Activated T-cell treated with anti-CD3 and anti-CD28 coated beads, Interleukin-2, amount 50 U/mL, for 24 hours (primary cell): Measurements from ENCODE around the gene MAP3K5.
A peak's percentile ranks its signal among the peaks of the same experiment; 100 is the strongest.

Experiments used
- DNase-seq: peaks from one replicate; pipeline ENCODE4 v3.0.0-alpha.2; 2020
- H3K27ac Mint-ChIP-seq: 2 replicates; pipeline ENCODE4 v1.8.0; 2020; ENCODE audit warnings: mild to moderate bottlenecking, mixed read lengths
- H3K27me3 Mint-ChIP-seq: 2 replicates; pipeline ENCODE4 v1.8.0; 2020; ENCODE audit warnings: mixed read lengths
- H3K36me3 Mint-ChIP-seq: 2 replicates; pipeline ENCODE4 v1.8.0; 2020; ENCODE audit warnings: low read depth, mixed read lengths
- H3K4me1 Mint-ChIP-seq: 2 replicates; pipeline ENCODE4 v1.8.0; 2020; ENCODE audit warnings: low read depth, mixed read lengths
- H3K4me3 Mint-ChIP-seq: 2 replicates; pipeline ENCODE4 v1.8.0; 2020; ENCODE audit warnings: mild to moderate bottlenecking, moderate library complexity, mixed read lengths
- H3K9me3 Mint-ChIP-seq: 2 replicates; pipeline ENCODE4 v1.8.0; 2020; ENCODE audit warnings: mixed read lengths

MAP3K5 gene

DNA sequence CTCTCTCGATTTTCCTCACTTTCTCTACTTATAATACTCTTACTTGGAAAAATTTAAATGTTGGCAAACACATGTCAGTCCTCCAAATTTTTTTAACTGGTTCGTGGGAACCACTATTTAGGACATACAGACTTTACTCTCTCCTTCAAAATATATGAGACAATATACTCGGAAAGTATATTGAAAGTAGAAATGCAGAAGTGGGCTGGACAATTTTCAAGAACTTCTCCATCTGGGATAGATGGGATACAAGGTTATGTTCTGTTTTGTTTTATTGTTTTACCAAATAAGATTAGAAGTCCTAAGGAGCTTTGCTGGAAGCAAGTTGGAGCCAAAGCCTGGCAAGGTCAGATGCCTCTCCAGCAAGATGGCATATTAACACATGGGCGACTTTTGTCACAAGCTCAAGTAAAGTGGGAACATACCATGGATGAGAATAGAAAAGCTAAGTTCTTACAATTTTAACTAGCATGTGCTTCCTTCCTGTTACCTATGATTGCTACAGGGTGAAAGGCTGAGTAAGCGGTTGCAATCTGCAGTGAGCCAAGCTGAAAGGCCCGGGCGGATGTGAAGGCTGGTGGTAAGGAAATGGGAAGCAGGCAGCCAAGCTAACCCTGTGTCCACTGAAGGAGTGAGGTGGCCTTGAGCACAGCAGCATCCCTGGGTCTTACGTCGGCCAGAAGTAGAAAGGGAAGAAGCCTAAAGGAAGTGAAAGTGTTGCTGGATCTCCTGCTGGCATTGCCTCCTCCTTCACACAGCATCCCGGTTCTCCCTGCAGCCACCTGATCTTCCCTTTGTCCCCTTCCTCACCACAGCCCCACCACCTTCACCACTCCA is 7.1 kb downstream of the MAP3K5 start:
- no peaks in the 10 kb centered on the region for H3K27me3 Mint-ChIP-seq
- no peaks in the 10 kb centered on the region for H3K9me3 Mint-ChIP-seq
- H3K36me3 Mint-ChIP-seq: peaks cover 18% of the 10 kb centered on the region
- H3K4me1 Mint-ChIP-seq: peaks cover 76% of the 10 kb centered on the region
- H3K4me3 Mint-ChIP-seq: peak overlapping the region; percentile 63
- H3K27ac Mint-ChIP-seq: peak overlapping the region; percentile 90
- DNase-seq: peak; percentile 52

DNA sequence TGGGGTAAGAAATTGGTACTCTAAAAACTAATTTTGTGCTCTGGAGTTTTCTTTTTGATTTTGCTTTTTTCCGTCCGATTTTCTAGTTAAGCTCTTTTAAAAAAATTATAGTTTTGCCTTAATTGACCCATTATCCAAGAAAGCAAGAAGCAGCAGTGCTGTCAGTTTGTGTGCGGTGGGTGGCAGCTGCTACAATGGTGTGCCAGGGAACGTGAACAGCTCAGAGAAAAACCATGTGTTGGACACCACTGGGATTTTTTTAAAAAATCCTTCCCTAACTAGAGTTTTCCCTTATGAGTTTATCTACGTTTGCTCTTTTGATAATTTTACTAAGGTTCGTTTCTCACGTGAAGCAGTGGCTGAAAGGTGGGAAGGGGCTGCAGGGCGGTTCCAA is 8.0 kb downstream of the MAP3K5 start:
- Mint-ChIP-seq H3K27ac (peak overlapping the region; percentile 71), H3K27me3 (no peaks in the 10 kb centered on the region), H3K4me1 (peaks cover 75% of the 10 kb centered on the region), H3K4me3 (peak overlapping the region; percentile 55), H3K36me3 (peaks cover 18% of the 10 kb centered on the region), H3K9me3 (no peaks in the 10 kb centered on the region)
- no peak for DNase-seq

DNA sequence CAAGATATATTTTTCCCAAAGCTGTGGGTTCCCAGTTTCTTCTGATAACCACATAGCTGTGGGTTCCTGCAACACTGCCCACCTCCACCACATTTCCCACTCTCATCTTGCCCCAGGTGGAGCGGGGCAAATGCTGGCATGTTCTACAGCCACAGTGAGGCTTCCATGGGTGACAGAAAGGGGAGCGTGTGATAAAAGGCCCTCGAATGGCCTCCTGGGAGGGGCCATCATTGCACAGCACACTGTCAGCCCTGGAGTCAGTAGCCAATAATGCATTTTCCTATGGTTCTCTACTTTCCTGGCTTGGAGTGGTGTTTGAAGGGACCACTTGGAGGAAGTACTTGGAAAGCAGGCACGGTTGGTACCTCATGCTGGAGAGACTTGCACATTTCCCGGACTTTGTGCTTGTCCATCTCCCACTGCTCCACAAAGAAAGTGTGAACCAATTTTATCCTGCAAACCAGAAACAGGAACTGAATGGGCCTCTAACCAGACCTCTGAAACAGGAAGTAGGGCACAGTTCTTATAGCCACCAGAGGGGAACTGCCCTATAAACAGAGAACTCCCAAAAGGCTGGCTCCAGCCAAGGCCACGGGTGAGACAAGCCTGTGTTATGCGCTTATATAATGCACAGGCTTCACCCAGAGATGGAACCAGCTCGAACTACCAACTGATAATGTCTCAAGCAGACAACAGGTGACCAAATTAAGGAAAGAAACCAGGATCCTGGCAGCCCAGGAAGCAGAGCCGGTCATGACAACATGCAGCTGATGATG is 8.6 kb downstream of the MAP3K5 start:
- peaks cover 72% of the 10 kb centered on the region for H3K4me1 Mint-ChIP-seq
- peak overlapping the region; percentile 55 for H3K4me3 Mint-ChIP-seq
- H3K27me3 Mint-ChIP-seq: no peaks in the 10 kb centered on the region
- no peak for DNase-seq
- H3K9me3 Mint-ChIP-seq: no peaks in the 10 kb centered on the region
- H3K36me3 Mint-ChIP-seq: peaks cover 18% of the 10 kb centered on the region
- peak overlapping the region; percentile 71 for H3K27ac Mint-ChIP-seq

DNA sequence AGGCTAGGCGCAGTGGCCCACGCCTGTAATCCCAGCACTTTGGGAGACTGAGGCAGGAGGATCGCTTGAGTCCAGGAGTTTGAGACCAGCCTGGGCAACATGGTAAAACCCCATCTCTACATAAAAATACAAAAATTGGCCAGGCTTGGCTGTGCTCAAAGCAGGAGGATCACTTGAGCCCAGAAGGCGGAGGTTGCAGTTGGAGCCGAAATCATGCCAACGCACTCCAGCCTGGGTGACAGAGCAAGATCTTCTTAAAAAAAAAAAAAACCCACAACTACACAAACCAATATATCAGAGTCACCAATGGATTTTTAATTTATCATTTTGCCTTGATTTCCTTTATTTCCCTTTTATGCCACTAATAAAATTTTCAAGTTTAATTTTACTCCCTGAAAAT is 9.3 kb downstream of the MAP3K5 start:
- Mint-ChIP-seq H3K4me3 (no peak overlapping the region), H3K4me1 (peaks cover 66% of the 10 kb centered on the region), H3K27me3 (no peaks in the 10 kb centered on the region), H3K27ac (peak overlapping the region; percentile 71), H3K36me3 (peaks cover 18% of the 10 kb centered on the region), H3K9me3 (no peaks in the 10 kb centered on the region)
- no peak for DNase-seq

DNA sequence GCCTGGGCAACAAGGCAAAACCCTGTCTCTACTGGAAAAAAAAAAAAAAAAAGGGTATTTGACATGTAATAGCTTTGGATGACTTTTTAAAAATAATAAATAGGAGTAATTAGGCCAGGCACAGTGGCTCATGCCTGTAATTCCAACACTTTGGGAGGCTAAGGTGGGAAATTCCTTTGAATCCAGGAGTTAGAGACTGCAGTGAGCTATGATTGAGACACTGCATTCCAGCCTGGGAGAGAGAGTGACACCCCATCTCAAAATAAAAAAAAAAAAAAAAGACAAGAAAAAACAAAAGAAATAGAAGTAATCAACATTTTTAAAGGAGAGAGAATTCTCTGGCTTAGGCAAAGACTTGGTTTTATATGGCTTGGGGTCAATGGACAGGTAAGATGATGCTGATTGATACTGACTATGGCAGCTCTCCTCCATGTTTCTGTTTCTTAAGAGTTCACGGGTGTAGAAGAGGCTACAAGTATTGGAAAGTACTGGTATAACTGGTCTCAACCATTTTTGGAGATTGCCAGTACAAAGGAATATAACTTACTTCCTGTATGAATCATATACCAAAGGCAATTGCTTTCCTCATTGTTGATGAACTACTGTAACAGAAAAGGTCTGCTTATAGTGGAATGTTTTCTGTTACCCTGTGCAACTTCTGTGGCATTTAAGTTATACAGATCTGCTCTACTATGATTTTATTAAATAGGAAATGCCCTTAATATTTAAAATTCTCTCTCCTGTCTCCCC is 10.1 kb downstream of the MAP3K5 start:
- Mint-ChIP-seq H3K9me3 (no peaks in the 10 kb centered on the region), H3K4me1 (peaks cover 58% of the 10 kb centered on the region), H3K36me3 (peaks cover 18% of the 10 kb centered on the region), H3K27me3 (no peaks in the 10 kb centered on the region), H3K27ac (peak overlapping the region; percentile 87), H3K4me3 (no peak overlapping the region)
- DNase-seq: no peak

DNA sequence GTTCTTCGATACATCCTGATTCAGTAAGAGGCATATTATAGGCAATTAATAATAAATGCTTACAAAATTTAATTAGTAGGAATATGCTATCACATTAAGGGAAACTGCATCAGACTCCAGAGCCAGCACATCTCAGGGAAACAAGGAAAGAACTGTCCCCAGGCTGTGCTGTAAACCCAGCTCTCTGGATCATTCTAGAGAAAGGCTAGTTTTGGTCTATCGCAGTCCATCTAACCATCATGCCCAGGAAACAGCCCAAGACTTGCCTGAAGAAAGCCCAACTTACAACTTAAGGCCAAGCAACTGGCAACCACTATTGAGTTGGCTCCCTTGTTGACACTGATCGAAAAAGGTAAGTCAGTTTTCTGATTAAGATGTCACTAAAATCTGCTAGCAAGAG is 11.3 kb downstream of the MAP3K5 start:
- no peaks in the 10 kb centered on the region for H3K27me3 Mint-ChIP-seq
- no peak overlapping the region for H3K4me3 Mint-ChIP-seq
- H3K4me1 Mint-ChIP-seq: peaks cover 50% of the 10 kb centered on the region

DNA sequence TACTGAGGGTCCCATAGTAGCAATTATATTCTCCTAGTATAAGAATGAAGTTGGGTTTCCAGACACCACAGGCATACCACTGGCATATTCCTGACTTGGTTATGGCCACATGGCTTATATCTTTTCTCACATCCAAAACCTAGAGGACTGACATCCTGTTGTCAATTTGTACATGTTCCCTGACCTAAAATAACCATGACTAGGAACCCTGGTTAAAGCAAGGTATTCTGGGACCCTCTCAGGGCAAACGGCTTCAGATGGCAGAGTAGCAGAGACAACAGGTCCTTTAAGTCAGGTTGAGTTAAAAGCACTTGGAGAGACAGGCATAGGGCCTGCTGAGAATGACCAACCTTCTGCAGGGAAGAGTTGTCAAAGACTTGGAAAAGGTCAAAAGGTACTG is 12.6 kb downstream of the MAP3K5 start:
- Mint-ChIP-seq H3K4me1 (peaks cover 50% of the 10 kb centered on the region), H3K27me3 (no peaks in the 10 kb centered on the region), H3K36me3 (peaks cover 16% of the 10 kb centered on the region), H3K9me3 (no peaks in the 10 kb centered on the region), H3K27ac (no peak overlapping the region), H3K4me3 (no peak overlapping the region)
- DNase-seq: no peak

More for the DNA sequence above, 11.3 kb downstream of the MAP3K5 start:
- Mint-ChIP-seq H3K36me3 (peaks cover 18% of the 10 kb centered on the region), H3K9me3 (no peaks in the 10 kb centered on the region), H3K27ac (no peak overlapping the region)
- DNase-seq: no peak

DNA sequence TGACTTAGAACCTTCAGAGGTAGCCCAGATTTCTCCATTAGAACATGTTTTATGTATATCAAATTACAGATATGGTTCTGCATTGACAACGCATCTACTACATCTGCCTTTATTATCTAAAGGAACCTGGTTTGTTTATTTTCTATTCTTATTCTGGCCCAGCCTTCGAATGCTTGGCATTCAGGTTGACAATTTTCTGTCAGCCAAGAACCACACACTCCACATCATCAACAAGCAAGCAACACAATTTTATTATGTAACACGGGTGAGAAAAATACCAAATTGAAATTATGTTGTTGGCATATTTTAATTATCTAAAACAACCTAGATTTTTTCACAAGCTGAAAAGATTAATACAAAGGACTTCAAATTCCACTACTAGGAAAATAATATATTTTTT is 14.6 kb downstream of the MAP3K5 start:
- Mint-ChIP-seq H3K4me3 (no peak overlapping the region), H3K36me3 (peaks cover 5% of the 10 kb centered on the region), H3K9me3 (no peaks in the 10 kb centered on the region), H3K27ac (no peak overlapping the region), H3K27me3 (no peaks in the 10 kb centered on the region), H3K4me1 (peaks cover 49% of the 10 kb centered on the region)
- DNase-seq: no peak

DNA sequence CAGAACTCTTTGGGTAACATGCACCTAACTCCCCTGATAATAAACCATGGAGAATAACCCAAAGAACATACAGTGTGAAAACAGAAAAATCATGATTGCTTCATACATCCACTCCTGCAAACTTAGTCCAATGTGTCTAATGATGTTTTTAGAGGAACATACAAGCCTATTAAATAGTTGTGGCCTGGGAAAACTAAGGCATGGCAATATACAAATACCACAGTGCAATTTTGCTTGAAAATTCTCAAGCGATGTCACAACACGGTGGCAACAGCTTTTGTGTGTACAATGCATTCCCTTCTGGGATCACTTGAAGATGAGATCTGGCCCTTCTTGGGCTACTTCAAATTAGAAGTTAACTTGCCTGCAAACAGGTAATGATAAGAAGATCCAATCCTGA is 16.7 kb downstream of the MAP3K5 start:
- no peak for DNase-seq
- Mint-ChIP-seq H3K36me3 (no peaks in the 10 kb centered on the region), H3K27me3 (no peaks in the 10 kb centered on the region), H3K4me1 (peaks cover 50% of the 10 kb centered on the region), H3K27ac (no peak overlapping the region), H3K9me3 (no peaks in the 10 kb centered on the region), H3K4me3 (no peak overlapping the region)

DNA sequence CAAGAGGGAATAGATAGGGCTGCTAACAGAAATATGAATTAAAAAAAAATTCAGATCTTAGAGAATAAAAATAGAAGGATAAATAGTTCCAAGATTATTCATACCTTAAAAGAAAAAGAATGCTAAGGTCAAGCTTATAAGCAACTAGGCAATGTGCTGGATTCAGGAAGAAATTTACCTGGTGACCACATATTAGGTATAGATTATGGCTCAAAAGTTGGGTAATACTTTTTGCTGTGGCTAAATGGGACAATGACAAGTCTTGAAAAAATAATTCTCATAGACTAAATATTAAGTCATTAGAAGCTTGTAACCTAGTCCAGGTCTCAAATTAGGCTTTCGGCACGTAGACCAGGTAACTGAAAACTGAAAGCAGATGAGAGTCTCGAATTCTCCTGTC is 17.2 kb downstream of the MAP3K5 start:
- Mint-ChIP-seq H3K27ac (no peak overlapping the region), H3K27me3 (no peaks in the 10 kb centered on the region), H3K4me1 (peaks cover 50% of the 10 kb centered on the region), H3K4me3 (no peak overlapping the region), H3K9me3 (no peaks in the 10 kb centered on the region), H3K36me3 (no peaks in the 10 kb centered on the region)
- DNase-seq: no peak

DNA sequence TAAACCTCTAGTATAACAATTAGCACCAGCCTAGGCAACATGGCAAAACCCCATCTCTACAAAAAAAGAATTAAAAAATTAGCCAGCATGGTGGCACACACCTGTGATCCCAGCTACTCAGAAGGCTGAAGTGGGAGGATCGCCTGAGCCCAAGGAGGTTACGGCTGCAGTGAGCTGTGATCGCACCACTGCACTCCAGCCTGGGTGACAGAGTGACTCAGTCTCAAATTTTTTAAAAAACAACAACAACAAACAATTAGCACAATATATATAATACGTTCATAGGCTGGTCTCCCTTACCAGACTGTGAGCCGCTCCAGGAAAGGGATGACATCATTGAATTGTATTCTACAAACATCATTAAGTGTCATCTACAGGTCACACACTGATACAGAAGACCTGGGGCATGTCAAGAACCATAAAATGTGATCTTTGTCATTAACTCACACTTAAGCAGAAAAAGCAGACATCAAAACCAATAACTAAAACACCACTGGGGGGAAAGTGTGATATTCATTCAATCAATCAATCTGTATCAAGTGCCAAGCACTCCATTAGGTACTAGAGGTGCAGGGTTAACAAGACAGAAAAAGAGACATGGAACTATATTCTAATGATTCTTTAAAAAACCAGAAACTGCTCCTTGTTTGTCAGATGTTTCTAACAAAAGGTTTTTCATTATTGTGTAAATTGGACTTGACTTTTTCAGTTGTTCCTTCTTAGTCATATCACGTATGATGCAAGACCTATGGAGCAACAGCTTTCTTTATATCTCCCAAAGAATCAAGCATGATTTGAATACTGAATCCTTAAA is 17.8 kb downstream of the MAP3K5 start:
- no peak for DNase-seq
- Mint-ChIP-seq H3K36me3 (no peaks in the 10 kb centered on the region), H3K4me1 (peaks cover 46% of the 10 kb centered on the region), H3K27ac (peak overlapping the region; percentile 2), H3K27me3 (no peaks in the 10 kb centered on the region), H3K4me3 (no peak overlapping the region), H3K9me3 (no peaks in the 10 kb centered on the region)

DNA sequence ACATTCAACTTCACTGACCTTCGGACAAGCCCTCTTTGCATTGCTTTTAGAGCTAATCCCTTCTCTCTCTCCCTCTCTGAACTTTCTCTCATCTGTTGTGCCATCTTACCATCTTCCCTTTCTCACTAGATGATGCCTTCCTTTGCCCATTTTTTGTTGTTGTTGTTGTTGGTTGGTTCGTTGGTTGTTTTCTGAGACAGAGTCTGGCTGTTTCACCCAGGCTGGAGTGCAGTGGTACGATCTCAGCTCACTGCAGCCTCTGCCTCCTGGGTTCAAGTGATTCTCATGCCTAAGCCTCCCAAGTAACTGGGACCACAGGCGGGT is 18.8 kb downstream of the MAP3K5 start:
- Mint-ChIP-seq H3K9me3 (no peaks in the 10 kb centered on the region), H3K27me3 (no peaks in the 10 kb centered on the region), H3K36me3 (no peaks in the 10 kb centered on the region), H3K27ac (peak overlapping the region; percentile 17), H3K4me3 (no peak overlapping the region), H3K4me1 (peaks cover 48% of the 10 kb centered on the region)
- DNase-seq: no peak

DNA sequence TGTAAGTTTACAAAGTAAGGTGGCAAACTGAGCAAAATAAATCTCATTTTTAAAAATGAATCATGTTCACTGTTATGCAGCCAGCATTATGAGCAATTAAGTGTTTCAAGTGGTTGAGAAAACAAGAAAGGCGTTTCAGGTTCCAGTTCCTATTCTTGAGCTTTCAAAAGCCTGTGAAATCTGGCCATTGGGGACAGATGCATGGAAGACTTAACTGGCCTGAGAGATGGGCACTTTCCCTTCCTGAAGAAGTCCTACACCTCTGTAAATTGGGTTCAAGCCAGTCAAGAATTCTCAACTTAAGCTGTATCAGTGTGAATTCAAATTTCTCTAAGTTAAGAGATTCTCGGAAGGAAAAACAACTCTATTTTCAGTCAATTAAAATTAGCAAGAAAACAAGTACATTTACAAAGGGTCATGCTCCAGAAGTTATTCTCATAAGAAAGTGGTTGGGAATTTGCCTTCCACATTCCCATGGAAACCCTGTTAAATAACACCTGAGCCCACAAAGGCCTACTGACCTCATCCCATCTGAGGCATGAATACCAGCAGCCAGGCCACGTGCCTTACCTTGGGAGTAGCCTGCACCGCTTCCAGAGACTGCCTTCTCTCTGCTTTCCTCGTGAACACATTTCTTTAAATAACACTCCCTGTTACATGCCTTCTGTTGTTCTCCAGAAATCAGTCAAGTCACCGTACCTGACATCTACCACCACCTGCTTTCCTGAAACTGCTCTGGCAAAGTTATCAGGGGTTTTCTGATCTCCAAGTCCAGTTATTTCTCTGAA is 19.4 kb downstream of the MAP3K5 start:
- Mint-ChIP-seq H3K9me3 (peaks cover 3% of the 10 kb centered on the region), H3K27ac (peak overlapping the region; percentile 33), H3K27me3 (no peaks in the 10 kb centered on the region), H3K4me1 (peaks cover 52% of the 10 kb centered on the region), H3K36me3 (no peaks in the 10 kb centered on the region), H3K4me3 (no peak overlapping the region)
- DNase-seq: no peak
